Measurements from ENCODE around the gene PRDM10.

PRDM10 gene

GRCh38 chr11:130003717-130004001 is 1.0 kb upstream of the PRDM10 start:
- no peak for DNase-seq

DNA sequence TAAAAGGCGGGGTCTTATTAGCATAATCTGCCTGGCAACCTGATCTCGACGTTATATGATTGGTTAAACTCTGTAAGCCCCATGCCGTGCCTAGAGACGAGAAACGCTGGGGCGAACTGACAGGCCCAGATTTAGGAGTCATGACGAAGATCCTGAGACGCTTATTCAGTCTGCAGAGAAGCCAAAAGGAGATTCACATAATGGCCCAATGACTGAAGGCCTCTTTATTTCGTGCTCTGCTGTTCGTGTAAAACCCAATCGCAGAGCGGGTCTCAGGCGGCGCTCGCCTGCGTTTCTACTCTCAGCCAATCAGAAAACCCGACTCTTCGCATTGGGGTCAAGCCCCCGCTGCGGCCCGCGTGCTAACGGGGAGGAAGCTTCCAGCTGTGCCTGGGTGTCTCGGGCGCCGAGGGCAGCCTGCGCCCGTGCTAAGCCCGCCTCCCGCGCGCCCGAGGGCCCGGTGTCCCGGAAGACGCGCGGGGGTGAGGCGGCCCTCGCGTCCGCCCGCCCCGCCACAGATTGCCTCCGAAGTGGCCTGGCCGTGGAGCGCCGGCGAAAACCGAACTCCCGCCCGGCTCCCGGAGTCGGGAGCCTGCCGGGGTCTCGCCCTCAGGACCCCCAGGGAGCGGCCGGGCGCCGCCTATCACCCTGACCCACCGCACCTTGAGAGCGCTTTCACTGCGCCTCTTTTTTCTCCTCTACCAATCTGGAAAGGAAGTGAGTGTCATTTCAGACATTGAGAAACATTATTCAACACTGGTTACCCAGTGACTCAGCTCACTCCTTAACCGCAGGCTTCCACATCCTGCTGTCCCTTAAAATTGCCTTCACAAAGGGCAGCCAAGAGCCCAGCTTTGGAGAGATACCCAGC is 446 bp upstream of the PRDM10 start:
- peak; percentile 87 for DNase-seq

DNA sequence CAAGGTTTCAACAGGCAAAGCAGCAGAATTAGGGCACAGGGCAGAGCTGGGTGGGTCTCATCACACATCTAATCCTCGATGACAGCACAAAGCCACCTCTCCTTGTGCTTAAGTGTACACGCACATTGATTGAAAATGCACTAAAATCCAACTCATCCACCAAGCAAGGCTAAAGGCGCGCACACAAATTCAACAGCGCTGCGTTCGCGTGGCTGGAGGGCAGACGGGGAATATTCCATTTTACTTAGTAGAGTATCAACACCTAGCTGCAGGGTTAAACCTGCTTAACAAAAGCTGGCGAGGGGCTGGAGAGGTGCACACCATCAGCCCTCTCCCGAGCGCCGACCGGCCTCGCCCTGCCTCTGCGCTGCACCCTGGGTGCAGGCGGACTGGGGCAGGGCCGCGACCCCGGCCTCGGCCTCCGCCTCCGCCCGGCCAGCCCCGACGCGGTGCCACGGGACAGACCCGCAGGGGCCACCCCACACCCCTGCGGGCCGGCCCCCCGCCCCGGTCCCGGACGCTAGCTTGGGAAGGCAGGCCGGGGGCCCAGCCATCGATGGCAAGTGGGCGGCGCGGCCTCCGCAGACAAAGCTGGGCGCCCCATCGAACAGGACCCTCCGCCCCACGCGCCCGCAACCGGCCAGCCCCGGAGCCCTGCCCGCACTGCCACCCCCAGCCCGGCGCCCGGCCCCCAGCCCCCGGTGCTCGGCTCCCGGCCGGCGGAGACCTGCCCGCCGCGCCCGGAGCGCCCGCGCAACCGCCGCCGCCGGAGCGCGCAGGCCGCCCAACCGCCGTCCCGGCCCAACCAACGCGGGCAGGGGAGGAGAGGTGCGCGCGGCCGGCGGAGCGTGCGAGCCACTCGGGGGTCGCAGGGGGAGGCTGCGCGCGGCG is 929 bp downstream of the PRDM10 start:
- peak; percentile 29 for DNase-seq

DNA sequence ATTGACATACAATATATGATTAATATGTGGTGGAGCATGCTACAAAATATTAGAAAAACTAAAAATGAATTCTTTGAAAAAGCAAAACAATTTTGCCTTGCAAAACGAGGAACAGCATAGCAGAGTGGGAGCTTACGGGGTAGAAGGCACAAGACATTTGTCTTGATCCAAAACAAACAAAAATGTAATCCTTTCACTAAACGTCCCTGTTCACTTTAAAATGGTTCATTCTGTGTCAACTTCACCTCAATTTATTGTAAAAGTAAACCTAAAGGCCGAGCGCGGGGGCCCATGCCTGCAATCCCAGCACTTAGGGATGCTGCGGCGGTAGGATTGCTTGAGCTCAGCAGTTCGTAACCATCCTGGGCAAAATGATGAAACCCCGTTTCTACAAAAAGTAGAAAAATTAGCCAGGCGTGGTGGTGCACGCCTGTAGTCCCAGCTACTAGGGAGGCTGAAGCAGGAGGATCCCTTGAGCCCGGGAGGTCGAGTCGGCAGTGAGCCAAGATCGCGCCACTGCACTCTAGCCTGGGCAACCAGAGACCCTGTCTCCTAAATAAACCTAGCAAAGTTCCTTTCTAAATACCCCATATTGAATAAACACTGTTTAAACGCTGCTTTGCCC is 2.0 kb downstream of the PRDM10 start:
- no peak for DNase-seq

GRCh38 chr11:129999407-129999806 is 3.2 kb downstream of the PRDM10 start:
- no peak for DNase-seq

DNA sequence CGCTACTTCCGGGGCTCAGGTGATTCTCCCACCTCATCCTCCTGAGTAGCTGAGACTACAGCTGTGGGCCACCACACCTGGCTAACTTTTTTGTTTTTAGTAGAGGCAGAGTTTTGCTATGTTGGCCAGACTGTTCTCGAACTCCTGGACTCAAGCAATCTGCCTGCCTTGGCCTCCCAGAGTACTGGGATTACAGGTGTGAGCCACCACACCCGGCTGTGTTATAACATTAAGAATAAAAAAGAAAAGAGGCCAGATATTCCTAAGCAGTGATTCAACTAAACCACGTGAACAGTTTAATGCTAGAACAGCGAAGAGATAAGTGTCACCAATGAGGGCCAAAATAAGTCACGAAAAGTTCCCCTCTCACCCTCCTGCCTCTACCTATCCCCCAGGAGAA is 3.7 kb downstream of the PRDM10 start:
- no peak for DNase-seq

- no peak for DNase-seq
These were observed 4.5 kb downstream of the PRDM10 start for GRCh38 chr11:129998107-129998506.

- no peak for DNase-seq
These were observed 5.1 kb downstream of the PRDM10 start for GRCh38 chr11:129997513-129997912.

DNA sequence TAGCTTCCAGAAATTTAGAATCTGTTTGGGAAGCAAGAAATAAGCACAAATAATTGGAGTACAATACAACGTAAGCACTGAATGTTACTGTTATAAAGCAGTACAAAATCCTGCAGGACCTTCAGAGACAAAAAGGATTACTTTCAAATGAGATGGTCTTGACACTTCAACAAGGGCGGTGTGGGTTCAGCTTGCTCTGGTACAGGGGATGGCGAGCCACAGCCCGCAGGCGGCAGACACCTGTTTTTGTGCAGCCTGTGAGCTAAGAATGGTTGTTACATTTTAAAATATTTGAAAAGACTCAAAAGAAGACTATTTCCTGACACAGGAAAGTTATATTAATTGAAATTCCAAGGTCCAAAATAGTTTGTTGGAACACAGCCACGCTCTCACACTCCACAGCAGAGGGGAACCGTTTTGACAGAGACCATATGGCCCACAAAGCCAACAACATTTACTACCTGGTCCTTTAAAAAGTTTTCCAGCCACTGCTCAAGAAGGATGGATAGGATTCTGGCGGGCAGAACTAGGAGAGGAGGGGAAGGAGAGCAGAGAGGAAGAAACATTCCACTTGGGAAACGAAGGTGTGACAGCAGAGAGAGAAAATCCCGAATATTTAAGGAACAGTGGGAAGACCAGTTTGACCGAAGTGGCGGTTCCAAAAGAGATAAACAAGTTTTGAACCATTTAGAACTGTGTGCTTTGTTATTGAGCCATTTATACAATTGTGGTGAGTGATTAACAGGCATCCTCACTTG is 6.3 kb downstream of the PRDM10 start:
- no peak for DNase-seq

- DNase-seq = no peak
These were observed 7.5 kb downstream of the PRDM10 start for GRCh38 chr11:129995163-129995562.

DNA sequence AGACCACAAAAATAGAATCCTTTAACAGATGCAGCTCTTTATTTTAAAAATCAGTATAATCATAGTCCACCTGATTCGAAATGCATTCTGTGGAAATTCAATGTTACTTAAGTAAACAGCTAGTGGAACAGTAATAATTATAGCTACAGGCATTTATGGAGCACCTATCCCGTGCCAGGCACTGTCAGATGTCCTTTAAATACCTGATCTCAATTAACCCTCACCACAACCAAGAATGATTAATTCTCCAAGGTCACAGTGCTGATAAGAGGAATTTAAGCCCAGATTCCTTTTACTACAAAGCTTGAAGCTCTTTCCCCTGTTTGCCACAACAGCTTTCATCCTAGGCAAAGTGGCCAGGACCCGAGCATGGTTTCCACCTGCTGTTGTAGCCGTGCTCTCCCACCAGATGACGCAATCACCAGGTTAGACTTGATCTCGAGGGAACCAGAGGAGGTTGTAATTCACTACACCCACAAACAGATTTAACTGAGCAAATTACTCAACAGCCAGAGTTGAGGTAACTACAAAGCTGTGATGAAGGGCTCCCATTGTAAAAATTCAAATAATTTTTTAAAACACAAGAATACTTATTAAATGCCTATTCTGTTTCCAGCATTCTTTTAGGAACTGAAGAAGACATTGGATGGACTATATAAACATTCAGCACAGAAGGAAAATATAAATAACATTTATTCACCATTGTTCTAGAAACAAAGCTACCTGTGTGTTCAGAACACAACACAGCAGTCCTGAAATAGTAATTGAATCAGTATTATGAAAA is 10.3 kb downstream of the PRDM10 start:
- no peak for DNase-seq

GRCh38 chr11:129989149-129989813 is 13.4 kb downstream of the PRDM10 start:
- no peak for DNase-seq

GRCh38 chr11:129987950-129988349 is 14.7 kb downstream of the PRDM10 start:
- DNase-seq = no peak

GRCh38 chr11:129985823-129986222 is 16.8 kb downstream of the PRDM10 start:
- no peak for DNase-seq

- no peak for DNase-seq
These were observed 22.5 kb downstream of the PRDM10 start for GRCh38 chr11:129980086-129980485.

- no peak for DNase-seq
These were observed 23.5 kb downstream of the PRDM10 start for GRCh38 chr11:129979046-129979605.

DNA sequence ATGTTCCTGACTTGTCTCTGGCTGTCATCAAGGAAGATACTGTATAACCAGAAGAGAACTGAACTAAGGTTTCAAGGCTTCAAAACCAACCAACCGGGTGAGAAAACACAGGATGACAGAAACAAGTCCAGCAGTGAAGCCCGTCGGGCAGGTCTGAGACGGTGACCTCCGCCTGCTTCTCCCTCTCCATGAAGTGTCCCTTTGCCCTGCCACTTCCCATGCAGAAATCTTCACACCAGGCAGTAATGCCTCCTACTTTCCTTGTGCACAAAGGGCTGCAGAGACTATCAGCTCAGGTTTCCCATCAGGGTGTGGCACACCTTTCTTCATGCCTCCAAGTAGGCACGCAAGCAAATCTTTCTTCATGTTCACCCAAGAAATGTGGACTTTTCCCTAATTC is 24.2 kb downstream of the PRDM10 start:
- DNase-seq = no peak

- DNase-seq = no peak
These were observed 26.3 kb downstream of the PRDM10 start for GRCh38 chr11:129976328-129976727.

DNA sequence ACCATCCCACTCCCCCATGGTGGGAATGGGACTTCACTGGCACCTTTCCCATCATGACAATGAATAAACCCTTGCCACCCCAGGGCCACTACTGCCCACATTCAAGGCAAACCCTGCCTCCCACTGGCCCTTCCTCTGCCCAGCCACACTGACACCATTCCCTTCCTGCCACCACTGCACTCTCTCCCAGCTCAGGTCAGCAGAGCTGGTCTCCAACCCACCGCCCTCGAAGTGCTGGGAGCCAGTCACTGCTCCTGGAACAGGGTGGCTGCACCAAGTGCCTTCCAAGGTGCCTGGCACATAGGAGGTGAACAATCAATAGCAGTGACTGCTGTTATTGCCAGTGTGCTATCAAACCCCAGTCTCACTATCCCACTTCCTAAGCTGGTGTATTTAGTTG is 27.1 kb downstream of the PRDM10 start:
- no peak for DNase-seq

DNA sequence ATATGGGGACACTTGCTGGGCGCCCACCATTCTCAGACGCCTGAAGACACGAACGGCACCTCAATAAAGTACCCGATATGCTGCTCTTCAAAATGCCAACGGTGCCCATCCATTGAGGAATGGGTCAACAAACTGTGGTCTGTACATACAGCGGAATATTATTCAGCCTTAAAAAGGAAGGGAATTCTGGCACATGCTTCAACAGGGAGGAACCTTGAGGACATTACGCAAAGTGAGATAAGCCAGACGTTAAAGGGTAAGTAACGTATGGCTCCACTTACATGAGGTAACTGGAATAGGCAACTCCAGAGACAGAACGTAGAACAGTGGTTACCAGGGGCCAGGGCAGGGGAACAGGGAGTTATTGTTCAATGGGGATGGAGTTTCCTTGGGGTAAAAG is 28.0 kb downstream of the PRDM10 start:
- DNase-seq = no peak

DNA sequence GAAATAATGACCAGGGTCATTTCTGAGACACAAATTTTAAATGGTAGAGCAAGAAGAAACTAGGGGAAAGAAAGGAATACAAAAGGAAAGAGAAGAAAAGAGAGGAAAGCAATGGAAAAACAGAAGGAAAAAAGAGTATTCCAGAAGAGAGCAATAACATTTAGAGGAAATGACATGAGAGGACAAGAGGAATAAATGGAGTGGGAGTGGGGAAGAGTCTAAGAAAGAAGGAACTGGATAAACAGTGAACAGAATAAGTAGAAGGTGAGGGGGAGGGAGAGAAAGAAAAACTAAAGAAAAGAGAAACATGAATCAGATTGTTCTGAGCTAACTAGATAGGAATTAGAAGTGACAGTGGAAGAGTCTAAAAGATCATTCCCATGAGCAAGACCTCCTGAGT is 28.4 kb downstream of the PRDM10 start:
- DNase-seq = no peak

Measured in effector CD8-positive, alpha-beta T cell (primary cell).